ENCODE results near the gene CPNE9. TPM values are rescaled to one million over a fixed set of nuclear protein-coding genes. Genes with fewer than 3 reads are reported as not detected.

Gene CPNE9
- total RNA-seq, 1 donor from 2014 or later = 0.20 TPM

GRCh38 chr3:9700536-9700935 is 3.1 kb upstream of the CPNE9 start:
- peaks cover 14% of the 10 kb centered on the region for H4K20me1 ChIP-seq (ENCODE audit: insufficient read depth, low read length)

GRCh38 chr3:9701006-9701405 is 2.6 kb upstream of the CPNE9 start:
- H3K4me2 ChIP-seq (ENCODE audit: low read length) = no peak overlapping the region
- peaks cover 14% of the 10 kb centered on the region for H4K20me1 ChIP-seq (ENCODE audit: insufficient read depth, low read length)
- no peaks in the 10 kb centered on the region for H3K79me2 ChIP-seq (ENCODE audit: insufficient read depth, low read length)
- no peak overlapping the region for H3K27ac ChIP-seq (ENCODE audit: low read depth, low read length)
- H3K4me1 Mint-ChIP-seq (ENCODE audit: low read depth, unreplicated experiment) = no peaks in the 10 kb centered on the region
- no peaks in the 10 kb centered on the region for H3K9me3 Mint-ChIP-seq (ENCODE audit: unreplicated experiment)
- no peak overlapping the region for H3K27ac Mint-ChIP-seq (ENCODE audit: unreplicated experiment)
- peaks cover 34% of the 10 kb centered on the region for H3K36me3 Mint-ChIP-seq (ENCODE audit: low read depth, unreplicated experiment)
- no peak overlapping the region for H3K9ac ChIP-seq (ENCODE audit: low read length)
- no peak for DNase-seq (ENCODE audit: low read depth)
- H3K4me3 ChIP-seq (ENCODE audit: insufficient read depth, low read depth, low read length) = no peak overlapping the region
- peaks cover 9% of the 10 kb centered on the region for H3K4me1 ChIP-seq (ENCODE audit: insufficient read depth, low read length)
- TF ChIP-seq EZH2 (IDR thresholded peaks at IDR 0.05; ENCODE audit: insufficient read depth, low read length) (no peak), CTCF (IDR thresholded peaks at IDR 0.05; ENCODE audit: insufficient read depth, low read depth, low read length) (no peak)
- H3K27me3 ChIP-seq (ENCODE audit: insufficient read depth, low read length) = peaks cover 8% of the 10 kb centered on the region
- peaks cover 18% of the 10 kb centered on the region for H3K27me3 Mint-ChIP-seq (ENCODE audit: low read depth, unreplicated experiment)
- no peak overlapping the region for H2AFZ ChIP-seq (ENCODE audit: low read depth, low read length)
- no peaks in the 10 kb centered on the region for H3K9me3 ChIP-seq (ENCODE audit: insufficient read depth, low read depth, low read length)
- no peaks in the 10 kb centered on the region for H3K36me3 ChIP-seq (ENCODE audit: insufficient read depth, low read length)
- H3K4me3 Mint-ChIP-seq (ENCODE audit: unreplicated experiment) = no peak overlapping the region
- no peak for FAIRE-seq

More at GRCh38 chr3:9700536-9700935, 3.1 kb upstream of the CPNE9 start:
- no peaks in the 10 kb centered on the region for H3K9me3 Mint-ChIP-seq (ENCODE audit: unreplicated experiment)
- Histone ChIP-seq H3K27ac (ENCODE audit: low read depth, low read length) (no peak overlapping the region), H3K79me2 (ENCODE audit: insufficient read depth, low read length) (no peaks in the 10 kb centered on the region), H3K4me3 (ENCODE audit: insufficient read depth, low read depth, low read length) (no peak overlapping the region), H3K4me2 (ENCODE audit: low read length) (no peak overlapping the region), H3K9me3 (ENCODE audit: insufficient read depth, low read depth, low read length) (no peaks in the 10 kb centered on the region), H3K4me1 (ENCODE audit: insufficient read depth, low read length) (peaks cover 9% of the 10 kb centered on the region), H3K27me3 (ENCODE audit: insufficient read depth, low read length) (peaks cover 8% of the 10 kb centered on the region), H2AFZ (ENCODE audit: low read depth, low read length) (no peak overlapping the region), H3K36me3 (ENCODE audit: insufficient read depth, low read length) (no peaks in the 10 kb centered on the region), H3K9ac (ENCODE audit: low read length) (no peak overlapping the region)
- FAIRE-seq (no peak), DNase-seq (ENCODE audit: low read depth) (no peak)
- TF ChIP-seq EZH2 (IDR thresholded peaks at IDR 0.05; ENCODE audit: insufficient read depth, low read length) (no peak), CTCF (IDR thresholded peaks at IDR 0.05; ENCODE audit: insufficient read depth, low read depth, low read length) (no peak)
- H3K4me1 Mint-ChIP-seq (ENCODE audit: low read depth, unreplicated experiment) = no peaks in the 10 kb centered on the region
- no peak overlapping the region for H3K4me3 Mint-ChIP-seq (ENCODE audit: unreplicated experiment)
- peaks cover 17% of the 10 kb centered on the region for H3K27me3 Mint-ChIP-seq (ENCODE audit: low read depth, unreplicated experiment)
- no peak overlapping the region for H3K27ac Mint-ChIP-seq (ENCODE audit: unreplicated experiment)
- peaks cover 34% of the 10 kb centered on the region for H3K36me3 Mint-ChIP-seq (ENCODE audit: low read depth, unreplicated experiment)

GRCh38 chr3:9701711-9702110 is 1.9 kb upstream of the CPNE9 start:
- no peaks in the 10 kb centered on the region for H3K9me3 ChIP-seq (ENCODE audit: insufficient read depth, low read depth, low read length)
- H3K27me3 ChIP-seq (ENCODE audit: insufficient read depth, low read length) = peaks cover 13% of the 10 kb centered on the region
- TF ChIP-seq EZH2 (IDR thresholded peaks at IDR 0.05; ENCODE audit: insufficient read depth, low read length) (no peak), CTCF (IDR thresholded peaks at IDR 0.05; ENCODE audit: insufficient read depth, low read depth, low read length) (no peak)
- H3K36me3 ChIP-seq (ENCODE audit: insufficient read depth, low read length) = no peaks in the 10 kb centered on the region
- no peaks in the 10 kb centered on the region for H3K4me1 Mint-ChIP-seq (ENCODE audit: low read depth, unreplicated experiment)
- H4K20me1 ChIP-seq (ENCODE audit: insufficient read depth, low read length) = peaks cover 14% of the 10 kb centered on the region
- H3K27me3 Mint-ChIP-seq (ENCODE audit: low read depth, unreplicated experiment) = peaks cover 25% of the 10 kb centered on the region
- DNase-seq (ENCODE audit: low read depth) (no peak), FAIRE-seq (no peak)
- no peak overlapping the region for H3K4me3 Mint-ChIP-seq (ENCODE audit: unreplicated experiment)
- no peak overlapping the region for H3K27ac ChIP-seq (ENCODE audit: low read depth, low read length)
- no peaks in the 10 kb centered on the region for H3K9me3 Mint-ChIP-seq (ENCODE audit: unreplicated experiment)
- H3K4me3 ChIP-seq (ENCODE audit: insufficient read depth, low read depth, low read length) = no peak overlapping the region
- H3K9ac ChIP-seq (ENCODE audit: low read length) = no peak overlapping the region
- H3K4me1 ChIP-seq (ENCODE audit: insufficient read depth, low read length) = peaks cover 9% of the 10 kb centered on the region
- no peak overlapping the region for H3K4me2 ChIP-seq (ENCODE audit: low read length)
- H3K36me3 Mint-ChIP-seq (ENCODE audit: low read depth, unreplicated experiment) = peaks cover 34% of the 10 kb centered on the region
- H3K27ac Mint-ChIP-seq (ENCODE audit: unreplicated experiment) = no peak overlapping the region
- no peak overlapping the region for H2AFZ ChIP-seq (ENCODE audit: low read depth, low read length)
- no peaks in the 10 kb centered on the region for H3K79me2 ChIP-seq (ENCODE audit: insufficient read depth, low read length)
